A549 (cell line): ENCODE data around the gene EXT2. TPM values are rescaled to one million over a fixed set of nuclear protein-coding genes. Genes with fewer than 3 reads are reported as not detected.

Source experiments
- CBX2 ChIP-seq: fragments of 200-600 bp; sonication (generic); IDR thresholded peaks from 2 replicates; pipeline ENCODE4 v1.6.1; 2016; ENCODE audit warnings: low read depth, mild to moderate bottlenecking, borderline replicate concordance
- CEBPB ChIP-seq, 2 experiments: fragments of >200 bp in 1 of 2; sonication (Bioruptor Twin) in 1 of 2; formaldehyde crosslinking in 1 of 2; IDR thresholded peaks; 2 replicates each; pipeline ENCODE4 v1.6.1; 2012 to 2016
- CHD2 ChIP-seq: fragments of 150-350 bp; IDR thresholded peaks from 2 replicates; pipeline ENCODE4 v1.6.1; 2014; ENCODE audit warnings: low read length; ENCODE audit not compliant: partially characterized antibody
- CHD4 ChIP-seq: fragments of 200-600 bp; sonication (generic); IDR thresholded peaks from 2 replicates; pipeline ENCODE4 v1.6.1; 2016; ENCODE audit warnings: antibody characterized with exemption, mild to moderate bottlenecking, borderline replicate concordance
- EHF ChIP-seq: fragments of 250-450 bp; sonication (Bioruptor Pico); IDR thresholded peaks from 2 replicates; pipeline ENCODE4 v1.5.0; 2020; ENCODE audit warnings: mild to moderate bottlenecking
- EHMT2 ChIP-seq: fragments of 200-600 bp; sonication (generic); IDR thresholded peaks from 2 replicates; pipeline ENCODE4 v1.6.1; 2016; ENCODE audit warnings: antibody characterized with exemption, low read depth, mild to moderate bottlenecking, moderate library complexity
- EP300 ChIP-seq, 2 experiments: fragments of >200 bp; sonication (Bioruptor Twin); formaldehyde crosslinking; IDR thresholded peaks; 2 replicates in 1 of 2; 3 replicates in 1 of 2; pipeline ENCODE4 v1.6.1; 2016 to 2017
- FOSL2 ChIP-seq, 2 experiments: fragments of 450-650 bp in 1 of 2; fragments of >200 bp in 1 of 2; sonication (Bioruptor Twin) in 1 of 2; formaldehyde crosslinking; IDR thresholded peaks; 2 replicates each; pipeline versions ENCODE4 v1.5.0 to v1.6.1; 2016 to 2020; ENCODE audit warnings: mild to moderate bottlenecking in 1 of 2, moderate library complexity in 1 of 2
- FOXS1 ChIP-seq: fragments of 250-450 bp; sonication (Bioruptor Pico); IDR thresholded peaks from 2 replicates; pipeline ENCODE4 v1.5.0; 2020; ENCODE audit warnings: mild to moderate bottlenecking, moderate library complexity
- GATA3 ChIP-seq: IDR thresholded peaks from 2 replicates; pipeline ENCODE4 v1.6.1; 2012; ENCODE audit warnings: borderline replicate concordance
- HDAC2 ChIP-seq: fragments of 200-600 bp; sonication (generic); IDR thresholded peaks from 2 replicates; pipeline ENCODE4 v1.6.1; 2016
- HOXA7 ChIP-seq: fragments of 250-450 bp; sonication (Bioruptor Pico); IDR thresholded peaks from 2 replicates; pipeline ENCODE4 v1.5.0; 2020; ENCODE audit warnings: mild to moderate bottlenecking, moderate library complexity
- HOXB13 ChIP-seq: fragments of 250-450 bp; sonication (Bioruptor Pico); IDR thresholded peaks from 2 replicates; pipeline ENCODE4 v1.5.0; 2020; ENCODE audit warnings: low read depth, mild to moderate bottlenecking, moderate library complexity
- HOXB5 ChIP-seq: fragments of 250-450 bp; sonication (Bioruptor Pico); IDR thresholded peaks from 2 replicates; pipeline ENCODE4 v1.5.0; 2020; ENCODE audit warnings: mild to moderate bottlenecking, moderate library complexity
- KDM1A ChIP-seq: fragments of 200-600 bp; sonication (generic); IDR thresholded peaks from 2 replicates; pipeline ENCODE4 v1.6.1; 2016; ENCODE audit warnings: low read depth, mild to moderate bottlenecking
- MAFK ChIP-seq: fragments of 450-650 bp; IDR thresholded peaks from 2 replicates; pipeline ENCODE4 v1.6.1; 2014; ENCODE audit not compliant: partially characterized antibody
- MYC ChIP-seq: IDR thresholded peaks from 2 replicates; pipeline ENCODE4 v1.6.1; 2012; ENCODE audit warnings: mild to moderate bottlenecking, inconsistent platforms, low read length, improper control_type of control experiment, borderline replicate concordance
- NR3C1 ChIP-seq: fragments of >200 bp; sonication (Bioruptor Twin); formaldehyde crosslinking; IDR thresholded peaks from 3 replicates; pipeline ENCODE4 v1.6.1; 2017
- PHF8 ChIP-seq: fragments of 200-600 bp; sonication (generic); IDR thresholded peaks from 2 replicates; pipeline ENCODE4 v1.6.1; 2016; ENCODE audit warnings: low read depth, mild to moderate bottlenecking, antibody characterized with exemption, moderate library complexity, borderline replicate concordance
- POLR2A ChIP-seq: IDR thresholded peaks from 2 replicates; pipeline ENCODE4 v1.6.1; 2012; ENCODE audit warnings: mild to moderate bottlenecking, low read length
- RNF2 ChIP-seq: fragments of 200-600 bp; sonication (generic); IDR thresholded peaks from 2 replicates; pipeline ENCODE4 v1.6.1; 2016; ENCODE audit warnings: low read depth, mild to moderate bottlenecking, antibody characterized with exemption, moderate library complexity, borderline replicate concordance
- SMC3 ChIP-seq: fragments of >200 bp; sonication (Bioruptor Twin); formaldehyde crosslinking; IDR thresholded peaks from 3 replicates; pipeline ENCODE4 v1.6.1; 2018; ENCODE audit warnings: inconsistent platforms
- TFCP2L1 ChIP-seq: fragments of 250-450 bp; sonication (Bioruptor Pico); IDR thresholded peaks from 2 replicates; pipeline ENCODE4 v1.5.0; 2021; ENCODE audit warnings: mild to moderate bottlenecking
- ZNF302 ChIP-seq: fragments of 250-450 bp; sonication (Bioruptor Pico); IDR thresholded peaks from 2 replicates; pipeline ENCODE4 v1.9.0; 2021; ENCODE audit warnings: inconsistent platforms, mild to moderate bottlenecking, moderate library complexity
- polyA plus RNA-seq, 4 experiments: library from polyadenylated mRNA; depleted of rRNA in 3 of 4; stranded (reverse); fragments of >200 nt; fragmentation: RNase III in 1 of 4; extraction: RNeasy Plus Mini Kit Qiagen cat#74134 plus additional on column Dnase treatment in 1 of 4; gene quantifications; 2 replicates in 3 of 4; 3 replicates in 1 of 4; pipeline ENCODE4 v1.2.3, GENCODE V29; 2011 to 2017
- TF ChIP-seq, protein P1 (sequence below): fragments of 450-650 bp; IDR thresholded peaks from 2 replicates; pipeline ENCODE4 v1.6.1; 2014; ENCODE audit warnings: antibody characterized with exemption
- TF ChIP-seq, protein P2 (sequence below): fragments of >200 bp; sonication (Bioruptor Twin); formaldehyde crosslinking; IDR thresholded peaks from 3 replicates; pipeline ENCODE4 v1.6.1; 2016
- TF ChIP-seq, protein P3 (sequence below): fragments of 250-450 bp; sonication (Bioruptor Pico); IDR thresholded peaks from 2 replicates; pipeline ENCODE4 v1.5.0; 2020; ENCODE audit warnings: low read depth, mild to moderate bottlenecking, moderate library complexity
- TF ChIP-seq, protein P4 (sequence below): fragments of >200 bp; sonication (Bioruptor Twin); formaldehyde crosslinking; IDR thresholded peaks from 3 replicates; pipeline ENCODE4 v1.5.1; 2016
- TF ChIP-seq, protein P5 (sequence below): fragments of >200 bp; sonication (Bioruptor Twin); formaldehyde crosslinking; IDR thresholded peaks from 2 replicates; pipeline ENCODE4 v1.6.1; 2016
- TF ChIP-seq, protein P6 (sequence below): fragments of 150-350 bp; IDR thresholded peaks from 2 replicates; pipeline ENCODE4 v1.6.1; 2014; ENCODE audit warnings: low read depth, mild to moderate bottlenecking, low read length

EXT2 gene
- polyA plus RNA-seq, 2 of the 4 experiments (the other 2 are of a cell fraction): 56.5 to 77.3 TPM

DNA sequence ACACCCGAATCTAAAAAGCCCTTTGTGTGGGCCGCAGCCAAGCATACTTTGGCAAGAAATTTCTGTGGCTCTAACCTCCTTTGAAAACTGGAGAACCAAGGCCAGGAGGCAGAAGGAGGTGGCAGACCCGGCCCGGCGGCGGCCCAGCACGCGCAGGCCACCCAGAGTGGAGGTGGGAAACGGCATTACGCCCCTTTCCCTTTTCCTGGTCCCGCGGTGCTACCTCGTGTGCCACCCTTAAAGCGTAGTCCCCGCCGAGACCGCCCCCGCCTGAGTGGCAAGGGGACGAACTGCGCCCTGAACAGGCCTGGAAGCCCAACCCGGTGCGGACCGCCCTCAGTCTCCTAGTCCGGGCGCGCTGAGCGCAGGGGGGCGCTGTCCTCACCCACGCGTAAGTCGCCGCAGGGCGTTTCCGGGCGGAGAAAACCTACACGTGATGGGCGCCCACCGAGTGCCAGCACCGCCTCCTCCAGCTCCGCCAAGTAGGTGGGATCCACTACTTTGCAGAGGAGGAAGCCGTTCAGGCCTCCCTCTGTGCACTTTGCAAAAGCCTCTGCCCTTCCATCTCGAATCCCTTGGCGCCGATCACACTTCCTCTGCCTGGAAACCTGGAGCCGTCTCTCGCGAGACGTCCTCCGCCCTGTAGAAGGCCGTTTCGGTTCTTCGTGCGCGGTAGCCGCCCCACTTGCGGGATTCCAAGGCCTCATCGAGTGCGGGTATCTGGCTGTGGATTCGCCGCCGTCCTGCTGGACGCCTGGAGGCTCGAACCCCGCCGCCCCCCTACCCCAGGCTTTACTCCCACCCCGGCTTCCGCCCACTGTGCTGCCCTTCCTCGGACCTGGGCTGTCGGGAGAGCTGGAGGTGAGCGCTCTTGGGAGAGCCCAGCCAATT, 29.4 kb upstream of the EXT2 start, which contains the start of gene ACCS (continued):
- TF ChIP-seq CHD4 (0 out of 2 replicates have a peak, but pooled peaks have one; percentile 27), CEBPB (IDR thresholded peaks at IDR 0.05) (no peak), TFCP2L1 (CRISPR knock-in tag) (0 out of 2 replicates have a peak, but pooled peaks have one; percentile 69), MAFK (no peak), HOXB13 (peak; percentile 41; the same call in 1 of the 2 replicates), POLR2A (peak; percentile 70), CBX2 (no peak), HOXB5 (no peak), FOXS1 (CRISPR knock-in tag) (no peak), MYC (peak; percentile 77; the same call in 1 of the 2 replicates), EHMT2 (no peak), HDAC2 (no peak), EP300 (IDR thresholded peaks at IDR 0.05) (no peak), ZNF302 (CRISPR knock-in tag) (no peak), HOXA7 (CRISPR knock-in tag) (no peak), SMC3 (peak; percentile 38; the same call in 2 of the 3 replicates), KDM1A (no peak), EHF (CRISPR knock-in tag) (no peak), CHD2 (peak; percentile 92), PHF8 (peak; percentile 86), RNF2 (no peak; the same call in 1 of the 2 replicates), GATA3 (peak; percentile 42; the same call in 1 of the 2 replicates), FOSL2 (IDR thresholded peaks at IDR 0.05) (no peak), FOSL2 (CRISPR knock-in tag; IDR thresholded peaks at IDR 0.05) (peak; percentile 27; the same call in 1 of the 2 replicates), NR3C1 (no peak)
- TF ChIP-seq, protein P1, sequence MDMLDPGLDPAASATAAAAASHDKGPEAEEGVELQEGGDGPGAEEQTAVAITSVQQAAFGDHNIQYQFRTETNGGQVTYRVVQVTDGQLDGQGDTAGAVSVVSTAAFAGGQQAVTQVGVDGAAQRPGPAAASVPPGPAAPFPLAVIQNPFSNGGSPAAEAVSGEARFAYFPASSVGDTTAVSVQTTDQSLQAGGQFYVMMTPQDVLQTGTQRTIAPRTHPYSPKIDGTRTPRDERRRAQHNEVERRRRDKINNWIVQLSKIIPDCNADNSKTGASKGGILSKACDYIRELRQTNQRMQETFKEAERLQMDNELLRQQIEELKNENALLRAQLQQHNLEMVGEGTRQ: peak; percentile 87
- TF ChIP-seq, protein P2, sequence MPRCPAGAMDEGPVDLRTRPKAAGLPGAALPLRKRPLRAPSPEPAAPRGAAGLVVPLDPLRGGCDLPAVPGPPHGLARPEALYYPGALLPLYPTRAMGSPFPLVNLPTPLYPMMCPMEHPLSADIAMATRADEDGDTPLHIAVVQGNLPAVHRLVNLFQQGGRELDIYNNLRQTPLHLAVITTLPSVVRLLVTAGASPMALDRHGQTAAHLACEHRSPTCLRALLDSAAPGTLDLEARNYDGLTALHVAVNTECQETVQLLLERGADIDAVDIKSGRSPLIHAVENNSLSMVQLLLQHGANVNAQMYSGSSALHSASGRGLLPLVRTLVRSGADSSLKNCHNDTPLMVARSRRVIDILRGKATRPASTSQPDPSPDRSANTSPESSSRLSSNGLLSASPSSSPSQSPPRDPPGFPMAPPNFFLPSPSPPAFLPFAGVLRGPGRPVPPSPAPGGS: peak; percentile 62; the same call in 2 of the 3 replicates
- TF ChIP-seq, protein P3, sequence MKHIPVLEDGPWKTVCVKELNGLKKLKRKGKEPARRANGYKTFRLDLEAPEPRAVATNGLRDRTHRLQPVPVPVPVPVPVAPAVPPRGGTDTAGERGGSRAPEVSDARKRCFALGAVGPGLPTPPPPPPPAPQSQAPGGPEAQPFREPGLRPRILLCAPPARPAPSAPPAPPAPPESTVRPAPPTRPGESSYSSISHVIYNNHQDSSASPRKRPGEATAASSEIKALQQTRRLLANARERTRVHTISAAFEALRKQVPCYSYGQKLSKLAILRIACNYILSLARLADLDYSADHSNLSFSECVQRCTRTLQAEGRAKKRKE: no peak
- TF ChIP-seq, protein P4, sequence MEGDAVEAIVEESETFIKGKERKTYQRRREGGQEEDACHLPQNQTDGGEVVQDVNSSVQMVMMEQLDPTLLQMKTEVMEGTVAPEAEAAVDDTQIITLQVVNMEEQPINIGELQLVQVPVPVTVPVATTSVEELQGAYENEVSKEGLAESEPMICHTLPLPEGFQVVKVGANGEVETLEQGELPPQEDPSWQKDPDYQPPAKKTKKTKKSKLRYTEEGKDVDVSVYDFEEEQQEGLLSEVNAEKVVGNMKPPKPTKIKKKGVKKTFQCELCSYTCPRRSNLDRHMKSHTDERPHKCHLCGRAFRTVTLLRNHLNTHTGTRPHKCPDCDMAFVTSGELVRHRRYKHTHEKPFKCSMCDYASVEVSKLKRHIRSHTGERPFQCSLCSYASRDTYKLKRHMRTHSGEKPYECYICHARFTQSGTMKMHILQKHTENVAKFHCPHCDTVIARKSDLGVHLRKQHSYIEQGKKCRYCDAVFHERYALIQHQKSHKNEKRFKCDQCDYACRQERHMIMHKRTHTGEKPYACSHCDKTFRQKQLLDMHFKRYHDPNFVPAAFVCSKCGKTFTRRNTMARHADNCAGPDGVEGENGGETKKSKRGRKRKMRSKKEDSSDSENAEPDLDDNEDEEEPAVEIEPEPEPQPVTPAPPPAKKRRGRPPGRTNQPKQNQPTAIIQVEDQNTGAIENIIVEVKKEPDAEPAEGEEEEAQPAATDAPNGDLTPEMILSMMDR: peak; percentile 67
- TF ChIP-seq, protein P5, sequence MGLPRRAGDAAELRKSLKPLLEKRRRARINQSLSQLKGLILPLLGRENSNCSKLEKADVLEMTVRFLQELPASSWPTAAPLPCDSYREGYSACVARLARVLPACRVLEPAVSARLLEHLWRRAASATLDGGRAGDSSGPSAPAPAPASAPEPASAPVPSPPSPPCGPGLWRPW: no peak
- TF ChIP-seq, protein P6, sequence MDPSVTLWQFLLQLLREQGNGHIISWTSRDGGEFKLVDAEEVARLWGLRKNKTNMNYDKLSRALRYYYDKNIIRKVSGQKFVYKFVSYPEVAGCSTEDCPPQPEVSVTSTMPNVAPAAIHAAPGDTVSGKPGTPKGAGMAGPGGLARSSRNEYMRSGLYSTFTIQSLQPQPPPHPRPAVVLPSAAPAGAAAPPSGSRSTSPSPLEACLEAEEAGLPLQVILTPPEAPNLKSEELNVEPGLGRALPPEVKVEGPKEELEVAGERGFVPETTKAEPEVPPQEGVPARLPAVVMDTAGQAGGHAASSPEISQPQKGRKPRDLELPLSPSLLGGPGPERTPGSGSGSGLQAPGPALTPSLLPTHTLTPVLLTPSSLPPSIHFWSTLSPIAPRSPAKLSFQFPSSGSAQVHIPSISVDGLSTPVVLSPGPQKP: no peak
